GM18520 (cell line): ENCODE data around the gene LHFPL3.
A peak's percentile ranks its signal among the peaks of the same experiment; 100 is the strongest.
"Not testable (repeated sequence)": the region's sequence is repeated elsewhere in the genome, so short reads cannot be mapped to it uniquely, and the experiment has no call there.

Source experiments
- ATAC-seq: cut with Tn5 transposase; IDR thresholded peaks from one replicate; pipeline ENCODE4 v1.9.1; 2021; ENCODE audit not compliant: unreplicated experiment

Gene LHFPL3

DNA sequence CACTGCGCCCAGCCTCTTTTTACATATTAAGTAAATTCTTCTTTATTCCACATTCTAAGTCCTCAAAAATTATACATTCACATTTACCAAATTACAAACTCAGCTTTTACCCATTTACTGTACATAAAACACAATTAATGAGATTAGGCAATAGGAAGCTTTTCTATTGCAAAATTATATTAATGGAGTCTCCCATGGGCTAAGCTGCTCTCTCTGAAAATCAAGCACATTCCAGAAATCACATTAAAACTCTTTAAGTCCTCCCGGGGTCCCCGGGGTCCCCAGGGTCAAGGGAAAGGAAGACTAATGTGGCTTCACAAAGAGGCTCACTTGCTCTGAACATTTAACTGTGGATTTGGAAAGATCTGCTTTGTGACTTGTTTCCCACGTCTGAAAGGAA, 558.2 kb downstream of the LHFPL3 start:
- no peak for ATAC-seq

DNA sequence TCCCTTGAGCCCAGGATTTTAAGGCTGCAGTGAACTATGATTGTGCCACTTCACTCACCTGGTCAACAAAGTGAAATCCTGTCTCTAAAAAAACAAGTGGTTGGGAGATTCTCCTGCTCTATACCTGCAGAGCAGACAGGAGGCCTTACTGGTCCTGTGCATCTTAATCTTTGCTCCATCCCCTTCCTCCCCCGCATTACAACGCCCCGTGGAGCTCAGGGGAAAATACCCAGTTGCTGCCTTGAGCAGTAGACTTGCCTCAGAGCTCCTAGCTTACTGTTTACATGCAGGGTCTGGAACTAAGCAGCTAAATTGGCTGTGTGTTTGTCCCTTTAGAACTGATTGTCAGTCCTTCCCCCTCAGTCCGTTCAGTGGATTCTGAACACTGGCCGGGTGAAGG, 561.8 kb downstream of the LHFPL3 start:
- ATAC-seq: no peak

DNA sequence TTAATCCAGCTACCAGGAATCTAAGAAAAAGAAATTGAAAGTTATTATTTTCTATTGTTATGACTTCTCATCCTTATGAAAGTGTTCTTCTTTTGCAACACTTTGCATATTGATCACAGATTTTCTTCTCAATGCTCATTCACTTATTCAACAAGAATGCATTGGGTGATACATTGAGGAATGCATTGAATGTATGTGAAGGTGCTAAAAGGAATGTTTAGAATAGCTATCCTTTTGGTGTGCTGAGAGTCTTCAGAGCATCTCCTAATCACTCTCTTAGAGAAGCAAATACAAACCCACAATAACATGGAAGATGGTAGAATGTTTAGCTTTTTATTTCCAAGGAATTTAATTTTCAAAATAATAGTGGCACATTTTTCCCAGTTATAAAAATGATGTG, 563.5 kb downstream of the LHFPL3 start:
- ATAC-seq: no peak

DNA sequence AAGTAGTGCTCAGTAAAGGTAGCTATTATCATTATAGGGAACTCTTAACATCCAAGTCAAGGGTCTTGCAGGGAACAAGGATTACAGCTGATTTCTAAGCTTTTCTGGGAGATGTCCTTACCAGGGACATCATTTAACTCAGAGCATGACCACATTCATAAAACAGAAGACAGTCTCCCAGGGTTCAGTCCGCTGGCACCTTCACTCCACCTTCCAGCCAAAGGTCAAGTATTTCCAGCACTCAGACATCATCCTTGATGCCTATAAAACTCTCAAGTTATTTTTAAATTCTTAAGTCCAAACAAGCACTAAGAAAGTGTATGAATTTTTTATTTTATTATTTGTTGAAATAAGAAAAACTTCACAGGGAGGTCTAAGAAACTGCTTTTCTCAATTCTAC, 565.9 kb downstream of the LHFPL3 start:
- ATAC-seq: no peak

DNA sequence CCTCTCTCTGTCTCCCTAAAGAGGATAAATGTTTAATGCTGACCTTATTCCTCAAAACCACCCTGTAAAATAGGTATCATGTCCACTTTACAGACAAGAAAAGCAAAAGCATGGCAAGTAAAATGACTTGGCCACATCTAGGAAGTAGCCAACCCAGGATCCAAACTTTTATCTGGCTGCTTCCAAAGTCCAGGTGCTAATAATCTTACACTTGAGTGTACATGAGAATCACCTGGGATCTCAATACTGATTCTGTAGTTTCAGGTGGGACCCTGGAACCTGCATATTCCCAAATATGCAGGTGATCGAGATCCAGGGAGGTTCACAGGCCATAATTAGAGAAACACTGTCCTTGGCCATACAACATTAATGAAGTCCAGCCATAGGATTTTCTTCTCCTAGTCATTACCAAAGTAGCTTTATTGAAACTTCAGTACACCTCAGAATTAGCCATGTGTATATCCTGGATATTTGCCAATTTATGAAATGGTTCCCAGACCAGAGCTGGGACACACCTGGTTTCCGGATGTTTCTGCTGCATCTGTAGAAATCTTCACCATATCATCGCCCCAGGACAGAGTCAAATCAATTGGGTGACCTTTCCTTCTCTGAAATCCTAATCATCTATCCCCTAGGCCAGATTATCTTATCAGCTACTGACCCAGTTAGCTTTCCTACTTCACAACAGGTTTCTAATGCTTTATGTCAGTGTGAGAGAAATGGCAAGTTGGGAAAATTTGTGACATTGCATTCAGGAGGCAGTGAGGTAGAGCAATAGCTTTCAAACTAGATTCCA, 566.5 kb downstream of the LHFPL3 start:
- ATAC-seq: no peak

DNA sequence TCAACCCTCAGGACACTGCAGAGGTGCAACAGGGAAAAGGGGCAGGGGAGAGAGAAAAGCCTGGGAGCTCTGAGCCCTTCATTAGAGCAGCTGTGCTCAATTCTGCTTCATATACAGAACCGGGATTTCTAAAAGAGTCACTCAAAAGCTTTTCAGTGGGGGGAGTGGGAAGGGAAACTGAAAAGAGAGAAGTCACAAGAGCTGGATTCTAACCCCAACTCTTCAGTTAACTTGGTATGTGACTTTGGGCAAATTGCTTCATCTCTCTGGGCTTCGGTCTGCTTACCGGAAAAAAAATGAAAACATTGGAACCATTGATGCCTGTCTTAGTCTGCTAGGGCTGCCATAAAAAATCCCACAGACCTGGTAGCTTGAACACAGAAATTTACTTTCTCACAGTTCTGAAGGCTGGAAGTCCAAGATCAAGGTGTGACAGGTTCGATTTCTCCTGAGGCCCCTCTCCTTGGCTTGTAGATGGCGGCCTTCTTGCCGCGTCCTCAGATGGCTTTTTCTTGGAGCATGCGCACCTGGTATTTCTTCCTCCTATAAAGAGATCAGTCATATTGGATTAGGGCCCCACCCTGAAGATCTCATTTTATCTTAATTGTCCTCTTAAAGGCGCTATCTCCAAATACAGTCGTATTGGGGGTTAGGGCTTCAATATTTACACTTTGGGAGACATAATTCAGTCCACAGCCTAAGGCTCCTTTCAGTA, 567.3 kb downstream of the LHFPL3 start:
- no peak for ATAC-seq

DNA sequence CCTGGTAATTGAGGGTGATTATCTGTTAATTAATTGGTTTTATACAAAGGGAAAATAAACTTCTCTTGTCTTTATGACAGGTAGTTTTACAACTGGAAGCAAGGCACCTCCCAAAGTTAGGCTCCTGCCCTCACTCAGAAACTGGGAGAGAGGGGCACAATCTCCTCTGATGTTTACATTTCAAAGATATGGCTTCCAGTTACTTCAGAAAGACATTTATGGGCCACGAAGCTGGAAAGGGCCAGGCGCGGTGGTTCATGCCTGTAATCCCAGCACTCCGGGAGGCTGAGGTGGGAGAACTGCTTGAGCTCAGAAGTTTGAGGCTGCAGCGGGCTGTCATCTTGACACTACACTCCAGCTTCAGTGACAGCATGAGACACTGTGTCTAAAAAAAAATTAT, 570.0 kb downstream of the LHFPL3 start:
- no peak for ATAC-seq

DNA sequence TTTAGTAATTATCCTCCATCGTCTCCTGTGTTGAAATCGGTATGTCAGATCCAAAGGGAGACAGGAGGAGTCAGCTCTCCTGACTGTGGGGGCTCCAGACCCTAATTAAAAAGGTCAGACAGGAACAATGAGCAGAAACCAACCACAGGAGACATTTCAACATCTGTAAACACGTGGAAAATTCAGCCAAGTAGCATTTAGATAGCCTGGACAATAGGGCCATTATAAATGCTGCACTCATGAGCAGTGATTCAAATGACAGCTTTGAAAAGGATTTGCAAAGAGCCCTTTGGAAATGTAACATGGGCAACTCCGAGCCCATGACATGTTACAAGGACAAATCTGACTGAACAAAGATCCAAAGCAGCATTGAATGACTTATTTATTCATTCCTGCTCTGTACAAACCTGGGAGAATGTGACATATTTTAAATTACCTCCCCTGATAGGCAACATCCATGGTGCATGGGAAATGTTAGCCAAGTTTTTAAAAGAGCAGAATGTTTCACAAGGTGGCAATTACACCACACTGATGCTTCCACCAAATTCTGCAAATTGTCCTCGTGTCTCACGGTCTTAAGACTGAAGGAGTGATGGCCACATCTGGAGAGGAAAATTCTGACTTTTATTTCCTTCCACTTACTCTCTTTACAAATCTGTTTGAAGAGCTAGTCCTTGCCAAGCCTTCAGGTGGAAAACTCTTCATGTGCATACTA, 572.3 kb downstream of the LHFPL3 start:
- ATAC-seq: no peak

DNA sequence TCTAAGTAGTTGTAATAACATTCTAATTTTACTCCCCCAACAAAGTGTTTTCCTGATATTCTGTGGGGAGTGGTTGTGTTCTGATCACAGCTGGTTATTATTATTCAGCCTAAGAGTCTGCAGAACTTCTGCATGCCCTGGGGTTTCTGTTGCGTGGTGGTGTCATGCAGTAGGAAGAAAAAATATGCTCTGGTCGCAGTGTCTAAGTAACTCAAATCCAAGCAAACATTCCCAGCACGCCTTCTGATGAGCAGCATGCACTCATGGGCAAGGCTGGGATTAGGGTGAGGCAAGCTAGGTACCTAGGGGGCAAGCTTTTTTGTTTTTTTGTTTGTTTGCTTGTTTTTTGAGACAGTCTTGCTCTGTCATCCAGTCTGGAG, 572.8 kb downstream of the LHFPL3 start:
- ATAC-seq: no peak

DNA sequence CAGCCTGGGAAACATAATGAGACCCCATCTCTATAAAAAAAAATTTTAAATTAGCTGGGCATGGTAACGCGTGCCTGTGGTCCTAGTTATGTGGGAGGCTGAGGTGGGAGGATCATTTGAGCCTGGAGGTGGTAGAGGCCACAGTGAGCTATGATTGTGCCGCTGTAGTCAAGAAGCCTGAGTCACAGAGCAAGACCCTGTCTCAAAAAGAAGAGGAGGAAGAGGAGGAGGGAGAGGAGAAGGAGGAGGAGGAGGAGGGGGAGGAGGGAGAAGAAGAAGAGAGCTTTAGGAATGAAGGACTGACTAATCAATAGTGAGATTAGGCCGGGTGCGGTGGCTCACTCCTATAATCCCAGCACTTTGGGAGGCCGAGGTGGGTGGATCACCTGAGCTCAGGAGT, 573.8 kb downstream of the LHFPL3 start:
- no peak for ATAC-seq

DNA sequence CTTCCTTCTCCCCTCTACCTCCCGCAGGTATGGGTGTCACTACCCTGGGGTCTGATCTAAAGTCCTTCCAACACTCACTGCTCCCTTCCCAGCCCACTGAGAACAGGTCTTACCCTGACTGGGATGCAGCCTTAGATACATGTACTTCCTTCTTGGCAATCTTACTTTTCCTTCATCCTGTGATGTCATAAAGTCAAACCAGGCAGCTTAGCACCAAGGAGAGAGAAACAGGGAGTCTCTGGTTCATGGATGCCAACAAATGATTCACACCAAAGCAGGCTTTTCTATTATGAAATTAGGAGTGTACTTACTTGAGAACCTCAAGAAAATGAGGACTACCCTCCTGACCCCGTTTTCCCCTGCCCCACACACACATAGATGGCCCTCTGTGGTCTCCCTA, 574.6 kb downstream of the LHFPL3 start:
- no peak for ATAC-seq

DNA sequence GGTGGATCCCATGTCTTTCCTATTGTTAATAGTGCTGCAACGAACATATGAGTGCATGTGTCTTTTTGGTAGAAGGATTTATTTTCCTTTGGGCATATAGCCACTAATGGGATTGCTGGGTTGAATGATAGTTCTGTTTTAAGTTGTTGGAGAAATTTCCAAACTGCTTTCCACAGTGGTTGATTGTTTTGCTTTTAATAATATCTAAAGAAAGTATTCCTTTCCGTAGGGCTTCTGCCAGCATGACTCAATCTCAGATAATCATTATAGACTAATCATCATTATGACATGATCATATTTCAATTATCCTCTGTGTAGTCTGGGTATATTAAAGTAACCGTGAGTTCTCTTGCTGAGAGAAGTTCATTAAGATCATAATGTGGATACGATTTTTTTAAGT, 575.4 kb downstream of the LHFPL3 start:
- ATAC-seq: no peak

DNA sequence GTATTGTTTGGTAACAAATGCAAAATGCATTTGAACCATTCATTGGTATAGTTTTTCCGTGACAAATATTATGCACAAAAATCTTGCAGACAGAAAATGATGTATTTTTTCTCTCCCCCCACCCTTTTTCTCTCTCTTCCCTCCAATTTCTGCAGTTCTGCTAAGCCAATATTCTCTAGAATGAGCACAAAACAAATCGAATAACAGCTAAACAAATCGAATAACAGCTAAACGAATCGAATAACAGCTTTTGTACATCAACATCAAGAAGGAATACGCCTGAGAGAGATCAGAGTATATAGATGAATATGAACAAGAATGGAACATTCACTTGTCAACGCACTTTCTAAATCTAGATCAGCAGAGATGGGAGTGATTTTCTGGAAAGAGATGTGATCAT, 577.6 kb downstream of the LHFPL3 start:
- no peak for ATAC-seq

DNA sequence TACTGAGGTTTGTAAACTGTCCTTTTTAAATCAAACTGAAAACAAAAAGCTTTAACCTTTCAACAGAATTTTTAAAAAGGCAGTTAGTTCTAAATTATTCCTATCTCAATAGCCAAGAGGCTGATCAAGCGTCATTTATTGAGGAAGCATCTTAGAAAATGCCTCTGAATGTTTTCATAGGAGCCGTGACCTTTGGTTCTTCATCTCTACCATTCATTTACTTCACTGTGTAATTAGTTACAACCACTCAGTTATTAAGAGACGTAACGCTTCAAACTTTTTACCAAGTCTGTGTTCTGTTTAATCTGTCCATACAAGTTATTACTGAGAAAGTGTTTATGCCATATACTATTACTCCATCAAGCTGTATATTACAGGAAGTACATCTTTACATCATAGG, 578.2 kb downstream of the LHFPL3 start:
- no peak for ATAC-seq

DNA sequence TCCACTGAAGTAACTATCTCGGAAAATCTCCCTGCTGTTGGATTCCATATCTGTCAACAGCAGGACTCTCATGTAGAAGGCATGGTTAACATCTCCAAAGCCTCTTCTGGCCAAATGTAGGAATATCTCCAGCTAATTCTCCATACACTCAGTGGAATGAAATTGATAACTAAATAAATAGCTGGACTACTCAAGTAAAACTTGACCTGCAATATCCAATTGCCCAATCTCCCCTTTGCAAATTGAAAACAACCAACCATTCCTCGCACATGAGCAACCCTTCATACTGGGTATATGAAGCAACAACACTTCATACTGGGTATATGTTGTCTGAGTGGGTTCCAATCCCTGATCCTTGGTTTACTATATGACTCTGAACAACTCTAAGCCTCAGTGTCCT, 580.2 kb downstream of the LHFPL3 start:
- no peak for ATAC-seq

DNA sequence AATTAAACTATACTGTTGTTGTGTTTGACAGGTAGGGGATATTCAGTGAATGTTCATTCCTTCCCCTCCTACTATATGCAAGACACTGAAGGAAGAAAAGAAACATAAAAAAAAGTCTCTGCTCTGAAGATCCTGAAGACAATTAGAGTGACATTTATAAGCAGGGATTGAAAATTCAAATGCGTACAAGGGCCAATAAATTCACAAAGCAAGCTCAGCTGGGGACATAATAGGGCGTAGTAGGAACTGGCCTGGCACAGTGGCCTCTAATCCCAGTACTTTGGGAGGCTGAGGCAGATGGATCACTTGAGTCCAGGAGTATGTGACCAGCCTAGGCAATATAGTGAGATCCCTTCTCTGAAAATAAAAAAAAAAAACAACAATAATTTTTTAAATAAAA, 580.7 kb downstream of the LHFPL3 start:
- ATAC-seq: no peak

DNA sequence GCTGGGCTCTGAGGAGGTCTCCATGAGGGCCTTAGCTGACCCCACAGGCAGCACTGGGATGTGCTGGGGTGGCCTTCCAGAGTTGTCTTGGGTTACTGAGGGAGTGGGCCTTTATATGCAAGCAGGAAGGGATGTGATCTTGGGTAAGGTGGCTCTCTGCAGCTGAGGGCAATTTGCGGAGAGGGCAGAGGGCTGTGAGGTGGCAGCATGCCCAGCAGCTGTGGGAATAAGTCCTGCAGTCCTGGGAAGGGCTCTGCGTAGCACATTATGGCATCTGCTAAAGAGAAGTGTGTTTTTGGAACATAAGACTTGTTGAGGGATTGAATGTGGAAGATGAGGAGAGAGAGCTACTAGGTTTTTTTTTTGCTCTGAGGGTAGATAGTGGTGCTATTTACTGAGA, 586.0 kb downstream of the LHFPL3 start:
- no peak for ATAC-seq

DNA sequence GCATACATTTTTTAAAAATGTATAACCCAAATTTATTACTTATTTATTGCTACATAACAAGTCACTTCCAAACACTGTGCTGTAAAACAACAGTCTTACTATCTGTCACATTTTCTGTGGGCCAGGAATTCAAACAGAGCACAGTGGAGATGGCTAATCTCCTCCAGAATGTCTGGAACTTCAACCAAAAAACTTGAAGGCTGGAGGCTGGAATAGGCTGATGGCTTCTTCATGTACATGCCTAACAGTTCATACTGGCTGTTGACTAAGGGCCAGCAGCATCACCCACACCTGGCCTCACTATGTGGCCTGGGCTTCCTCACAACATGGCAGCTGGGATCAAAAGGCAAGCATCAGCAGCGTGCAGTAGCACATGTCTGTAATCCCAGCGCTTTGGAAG, 593.2 kb downstream of the LHFPL3 start:
- ATAC-seq: no peak

DNA sequence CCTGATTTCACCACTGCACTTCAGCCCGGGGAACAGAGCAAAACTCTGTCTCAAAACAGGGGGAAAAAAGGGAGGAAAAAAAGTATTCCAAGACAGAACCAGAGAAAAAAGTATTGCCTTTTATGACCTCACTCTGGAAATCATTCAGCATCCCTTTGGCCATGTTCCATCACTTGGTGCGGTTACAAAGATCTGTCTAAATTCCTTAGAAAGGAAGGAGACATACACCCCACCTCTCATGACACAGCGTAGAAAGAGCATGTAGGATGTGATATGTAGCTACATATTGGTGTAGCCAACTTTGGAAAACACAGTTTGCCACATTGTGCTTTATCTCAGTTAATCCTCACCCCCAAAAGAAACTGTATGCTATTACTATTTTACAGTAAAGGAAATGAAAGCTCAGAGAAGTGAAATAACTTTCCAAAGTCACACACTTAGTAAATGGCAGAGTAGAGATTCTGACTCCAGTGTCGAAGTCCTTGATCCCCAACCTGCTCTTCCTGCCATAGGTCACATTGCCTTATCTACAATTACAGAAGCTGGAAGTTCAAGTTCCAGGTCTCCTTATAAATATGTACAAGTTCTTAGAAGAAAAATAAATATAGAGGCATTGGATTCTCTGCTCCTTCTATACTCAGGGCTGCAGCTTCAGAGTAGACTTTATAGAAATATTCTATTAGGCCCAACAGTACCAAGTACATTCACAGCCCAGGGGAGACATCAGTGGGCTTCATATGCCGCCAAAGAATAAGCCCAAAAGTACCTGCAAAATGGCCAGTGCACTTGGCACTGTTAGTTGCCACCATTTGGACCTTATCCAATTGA, 594.0 kb downstream of the LHFPL3 start:
- ATAC-seq: no peak

DNA sequence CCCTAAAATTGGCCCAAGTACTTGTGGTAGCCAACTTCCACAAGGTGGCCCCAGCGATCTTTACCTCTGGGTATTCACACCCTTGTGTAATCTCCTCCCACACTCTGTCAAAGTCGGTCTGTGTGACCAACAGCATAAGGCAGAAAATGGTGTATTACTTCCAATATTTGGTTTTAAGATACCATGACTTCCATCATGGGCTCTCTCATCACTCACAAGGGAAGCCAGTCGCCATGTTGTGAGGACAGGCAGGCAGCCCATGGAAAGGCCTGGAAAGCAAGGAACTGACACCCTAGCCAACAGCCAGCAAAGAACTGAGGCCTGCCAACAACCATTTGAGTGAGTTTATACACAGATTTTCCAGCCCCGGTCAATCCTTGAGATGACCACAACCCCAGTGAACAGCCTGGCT, 594.6 kb downstream of the LHFPL3 start:
- peak; percentile 93 for ATAC-seq

DNA sequence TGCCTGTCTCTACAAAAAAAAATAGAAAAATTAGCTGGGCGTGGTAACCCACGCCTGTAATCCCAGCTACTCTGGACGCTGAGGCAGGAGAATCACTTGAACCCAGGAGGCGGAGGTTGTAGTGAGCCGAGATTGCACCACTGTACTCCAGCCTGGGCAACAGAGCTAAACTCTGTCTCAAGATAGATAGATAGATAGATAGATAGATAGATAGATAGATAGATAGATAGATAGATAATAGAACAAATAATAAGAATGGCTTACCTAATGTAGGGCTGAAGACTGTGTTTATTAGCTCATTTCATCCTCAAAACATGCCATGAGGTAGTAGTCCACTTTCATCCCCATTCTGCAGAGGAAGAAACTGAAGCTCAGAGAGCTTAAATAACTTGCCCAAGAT, 597.8 kb downstream of the LHFPL3 start:
- ATAC-seq: not testable (repeated sequence)
